GM12878 (cell line): ENCODE data around the gene RANBP3. TPM values are rescaled to one million over a fixed set of nuclear protein-coding genes. Genes with fewer than 3 reads are reported as not detected.

Source experiments
- ATAC-seq: fragments of 200-7000 bp; cut with Tn5 transposase; 3 replicates; pipeline ENCODE4 v1.9.1; 2020; ENCODE audit warnings: mild to moderate bottlenecking, moderate library complexity
- BruUV-seq: library from RNA; stranded (reverse); fragments of 400-500 nt; replicated peaks from 2 replicates; lab custom pipeline; 2021; lab: Mats Ljungman, UMichigan
- CTCF ChIA-PET: fragments of 300-600 bp; sonication (Branson Sonifier 250); formaldehyde crosslinking; extraction: SDS; loops from one replicate; lab custom pipeline; 2021; ENCODE audit warnings: inconsistent platforms; lab: Yijun Ruan, JAX
- POLR2A ChIA-PET: fragments of 350-600 bp; formaldehyde crosslinking; extraction: SDS; loops from one replicate; lab custom pipeline; 2021; ENCODE audit warnings: inconsistent platforms; lab: Charles Lee
- RAD21 ChIA-PET: fragments of 300-600 bp; sonication (Branson Sonifier 250); formaldehyde crosslinking; loops from one replicate; lab custom pipeline; 2023; ENCODE audit warnings: antibody characterized with exemption; ENCODE audit not compliant: unreplicated experiment; lab: Charles Lee
- SMC1A ChIA-PET: fragments of 300-600 bp; sonication (Branson Sonifier 250); formaldehyde crosslinking; loops from one replicate; lab custom pipeline; 2023; ENCODE audit not compliant: unreplicated experiment, uncharacterized antibody; lab: Charles Lee
- DNase-seq: peaks from one replicate; pipeline ENCODE4 v3.0.0-alpha.2; 2011; ENCODE audit warnings: low read depth, low spot score
- FAIRE-seq: peaks from 3 replicates; lab custom pipeline; 2011; peaks lifted over from hg19 to GRCh38; lab: Jason Lieb, UNC
- H2AFZ ChIP-seq: 2 replicates; pipeline ENCODE4 v1.6.0; 2011; ENCODE audit warnings: low read depth, low read length, control low read depth; ENCODE audit not compliant: control insufficient read depth
- H3K27ac ChIP-seq: 2 replicates; pipeline ENCODE4 v1.5.1; 2011; ENCODE audit warnings: control low read depth; ENCODE audit not compliant: control insufficient read depth, insufficient read depth
- H3K27me3 ChIP-seq, 2 experiments: replicated peaks in 1 of 2; 2 replicates each; pipeline versions ENCODE4 v1.6.0 to v1.6.1; 2011; ENCODE audit warnings: low read length in 1 of 2; ENCODE audit not compliant: control insufficient read depth in 2 of 2, insufficient read depth in 2 of 2
- H3K36me3 ChIP-seq, 2 experiments: 2 replicates each; pipeline ENCODE4 v1.5.1; 2011; ENCODE audit warnings: low read length in 1 of 2; ENCODE audit not compliant: control insufficient read depth in 2 of 2, insufficient read depth in 2 of 2
- H3K4me1 ChIP-seq: 2 replicates; pipeline ENCODE4 v1.6.1; 2011; ENCODE audit warnings: mild to moderate bottlenecking, low read length, moderate library complexity, mixed read lengths; ENCODE audit not compliant: control insufficient read depth, insufficient read depth
- H3K4me2 ChIP-seq: 2 replicates; pipeline ENCODE4 v1.6.0; 2011; ENCODE audit warnings: control low read depth; ENCODE audit not compliant: control insufficient read depth, insufficient read depth
- H3K4me3 ChIP-seq: fragments of 200-600 bp; sonication (generic); 2 replicates; pipeline ENCODE4 v1.5.1; 2016
- H3K79me2 ChIP-seq: 2 replicates; pipeline ENCODE4 v1.6.0; 2011; ENCODE audit warnings: low read length; ENCODE audit not compliant: control insufficient read depth, insufficient read depth
- H3K9ac ChIP-seq: 2 replicates; pipeline ENCODE4 v1.8.0; 2011; ENCODE audit warnings: low read length, control low read depth, mixed read lengths; ENCODE audit not compliant: control insufficient read depth, insufficient read depth
- H3K9me3 ChIP-seq: replicated peaks from 3 replicates; pipeline ENCODE4 v1.5.1; 2011; ENCODE audit warnings: mild to moderate bottlenecking, low read length; ENCODE audit not compliant: control insufficient read depth, insufficient read depth
- H4K20me1 ChIP-seq: 2 replicates; pipeline ENCODE4 v1.6.0; 2011; ENCODE audit not compliant: control insufficient read depth, insufficient read depth
- BHLHE40 ChIP-seq, 2 experiments: fragments of 450-650 bp in 1 of 2; IDR thresholded peaks; 2 replicates each; pipeline ENCODE4 v1.6.1; 2011 to 2017; ENCODE audit warnings: low read depth in 2 of 2, borderline replicate concordance in 1 of 2, improper control_type of control experiment in 1 of 2, low read length in 1 of 2, mild to moderate bottlenecking in 1 of 2
- CBX3 ChIP-seq: fragments of 200-600 bp; sonication (generic); IDR thresholded peaks from 2 replicates; pipeline ENCODE4 v1.6.1; 2016; ENCODE audit warnings: low read depth, borderline replicate concordance
- HSF1 ChIP-seq: fragments of 150-350 bp; IDR thresholded peaks from 2 replicates; pipeline ENCODE4 v1.6.1; 2014; ENCODE audit warnings: mild to moderate bottlenecking, low read depth, low read length
- MLLT1 ChIP-seq: fragments of 450-650 bp; IDR thresholded peaks from 2 replicates; pipeline ENCODE4 v1.6.1; 2016; ENCODE audit warnings: mild to moderate bottlenecking
- NFYA ChIP-seq: IDR thresholded peaks from 2 replicates; pipeline ENCODE4 v1.6.1; 2011; ENCODE audit warnings: low read depth, mild to moderate bottlenecking, low read length, improper control_type of control experiment, borderline replicate concordance
- WGBS: methylation state at CpG from one replicate; pipeline ENCODE4 v1.1.6; 2016; ENCODE audit warnings: low lambda C conversion rate; ENCODE audit not compliant: insufficient replicate concordance, insufficient coverage; ENCODE audit errors: missing lambda C conversion rate; 5-methylcytosine and 5-hydroxymethylcytosine counted together
- in situ Hi-C: fragments of 300-500 bp; cut with MboI; formaldehyde crosslinking; loops from 9 replicates; pipeline ENCODE4 v1.14.3; 2018; ENCODE audit warnings: mixed read lengths
- intact Hi-C: fragments of 100-400 bp; cut with micrococcal nuclease; formaldehyde crosslinking; loops from one replicate; pipeline ENCODE4 v1.14.2; 2022; ENCODE audit not compliant: unreplicated experiment
- polyA plus RNA-seq, 11 experiments: library from polyadenylated mRNA; depleted of rRNA in 4 of 11; unstranded in 6 of 11; stranded (reverse) in 5 of 11; fragments of >200 nt; fragmentation: Nextera tagmentation in 4 of 11; fragmentation: Illumina TruSeq in 1 of 11; extraction: Ambion mirVana in 4 of 11; extraction: Trizol in 1 of 11; gene quantifications; 1 replicate in 1 of 11; 2 replicates in 10 of 11; pipeline versions ENCODE4 v1.2.1 to v1.2.3, GENCODE V29; 2011 to 2016; ENCODE audit warnings: inconsistent platforms in 2 of 11, missing spikeins in 2 of 11, low read depth in 1 of 11
- total RNA-seq, 4 experiments: library from RNA; depleted of rRNA in 3 of 4; stranded (reverse); fragments of >200 nt in 3 of 4; fragmentation: Illumina TruSeq in 1 of 4; extraction: Trizol in 1 of 4; gene quantifications; 2 replicates each; pipeline versions ENCODE4 v1.2.1 to v1.2.3, GENCODE V29; 2013 to 2021
- TF ChIP-seq, protein P1 (sequence below): IDR thresholded peaks from 2 replicates; pipeline ENCODE4 v1.6.1; 2011; ENCODE audit warnings: low read depth, low read length, improper control_type of control experiment, borderline replicate concordance

The RANBP3 gene
- total and polyA plus RNA-seq, 10 of the 15 experiments (the other 5 are each of a cell fraction or from before 2014, with no cell fraction given) = 1.1 to 81.6 (median 60.0) TPM

DNA sequence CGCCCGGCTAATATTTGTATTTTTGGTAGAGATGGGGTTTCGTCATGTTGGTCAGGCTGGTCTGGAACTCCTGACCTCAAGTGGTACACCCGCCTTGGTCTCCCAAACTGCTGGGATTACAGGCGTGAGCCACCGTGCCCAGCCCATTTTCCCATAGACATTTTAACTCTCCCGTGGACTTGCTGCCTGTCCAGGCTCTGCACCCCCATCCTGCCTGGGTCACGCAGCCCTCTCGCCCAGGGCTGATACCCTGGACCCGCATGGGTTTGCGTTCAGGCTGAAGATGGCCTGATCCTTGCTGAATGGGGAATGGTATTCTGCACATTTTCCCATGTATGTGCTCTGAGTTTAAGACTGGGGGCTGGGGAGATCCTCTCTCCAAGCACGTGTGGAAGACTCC lies 46.0 kb upstream of the RANBP3 start (continued):
- TF ChIP-seq, protein P1, sequence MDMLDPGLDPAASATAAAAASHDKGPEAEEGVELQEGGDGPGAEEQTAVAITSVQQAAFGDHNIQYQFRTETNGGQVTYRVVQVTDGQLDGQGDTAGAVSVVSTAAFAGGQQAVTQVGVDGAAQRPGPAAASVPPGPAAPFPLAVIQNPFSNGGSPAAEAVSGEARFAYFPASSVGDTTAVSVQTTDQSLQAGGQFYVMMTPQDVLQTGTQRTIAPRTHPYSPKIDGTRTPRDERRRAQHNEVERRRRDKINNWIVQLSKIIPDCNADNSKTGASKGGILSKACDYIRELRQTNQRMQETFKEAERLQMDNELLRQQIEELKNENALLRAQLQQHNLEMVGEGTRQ = no peak
- TF ChIP-seq CBX3 (no peak), HSF1 (no peak)
- TF ChIP-seq, all 136 proteins: peak for 0

- Histone ChIP-seq H3K9me3 (no peaks in the 10 kb centered on the region), H3K4me1 (no peaks in the 10 kb centered on the region), H3K79me2 (no peaks in the 10 kb centered on the region), H4K20me1 (no peaks in the 10 kb centered on the region), H3K9ac (no peak overlapping the region), H3K4me3 (no peak overlapping the region), H3K4me2 (no peak overlapping the region), H3K27ac (no peak overlapping the region), H3K27me3 (no peaks in the 10 kb centered on the region), H2AFZ (no peak overlapping the region), H3K36me3 (no peaks in the 10 kb centered on the region)
- BruUV-seq = no TSS peak
- SMC1A ChIA-PET = interaction anchor here (0.7 to 2.6 kb wide), 10 partner anchors 10 to 1681 kb away, joined by 3 to 26 read pairs (median 8); partner anchors contain the start of genes NDUFA11 and VMAC
- 60% methylated on average over 21 of the region's 21 CpGs for WGBS
- RAD21 ChIA-PET = interaction anchor here (0.8 to 2.4 kb wide), 10 partner anchors 10 to 219 kb away, joined by 3 to 21 read pairs (median 8); partner anchors contain the start of gene RANBP3
- POLR2A ChIA-PET = no interaction called here
- FAIRE-seq = no peak
- ATAC-seq = peak; percentile 40
- CTCF ChIA-PET = interaction anchor here (0.7 to 5.2 kb wide), 25 partner anchors 10 to 334 kb away, joined by 3 to 63 read pairs (median 7); partner anchors contain the start of genes NRTN, RANBP3 and RPL36
- intact Hi-C loops (loop anchor here (2.0 to 10.0 kb wide), 2 partner anchors 36 to 218 kb away; partner anchors contain the start of gene NRTN), in situ Hi-C loops (loop anchor here (5.0 kb wide), 1 partner anchor 216 kb away; the partner anchor contains the start of gene NRTN)
- no peak for DNase-seq
- peak in 1 of 2 experiments; percentile 24; a peak in 1 of 4 replicates for TF ChIP-seq BHLHE40 (IDR thresholded peaks at IDR 0.05; ENCODE audit: borderline replicate concordance in 1 of 2, low read depth in 2 of 2, low read length in 1 of 2)
- no peak for TF ChIP-seq NFYA
- no peak for TF ChIP-seq MLLT1
Measured at GRCh38 chr19:6023085-6023682, 45.2 kb upstream of the RANBP3 start.
